WI38 (cell line): ENCODE data around the gene COG4.

Source experiments
- H3K4me3 ChIP-seq: 2 replicates; pipeline ENCODE4 v1.5.1; 2011; ENCODE audit warnings: low read depth, mild to moderate bottlenecking, control low read depth, low read length
- TF ChIP-seq, protein P1 (sequence below): IDR thresholded peaks from 2 replicates; pipeline ENCODE4 v1.5.1; 2012; ENCODE audit warnings: low read depth, mild to moderate bottlenecking, control low read depth, low read length

COG4 gene

DNA sequence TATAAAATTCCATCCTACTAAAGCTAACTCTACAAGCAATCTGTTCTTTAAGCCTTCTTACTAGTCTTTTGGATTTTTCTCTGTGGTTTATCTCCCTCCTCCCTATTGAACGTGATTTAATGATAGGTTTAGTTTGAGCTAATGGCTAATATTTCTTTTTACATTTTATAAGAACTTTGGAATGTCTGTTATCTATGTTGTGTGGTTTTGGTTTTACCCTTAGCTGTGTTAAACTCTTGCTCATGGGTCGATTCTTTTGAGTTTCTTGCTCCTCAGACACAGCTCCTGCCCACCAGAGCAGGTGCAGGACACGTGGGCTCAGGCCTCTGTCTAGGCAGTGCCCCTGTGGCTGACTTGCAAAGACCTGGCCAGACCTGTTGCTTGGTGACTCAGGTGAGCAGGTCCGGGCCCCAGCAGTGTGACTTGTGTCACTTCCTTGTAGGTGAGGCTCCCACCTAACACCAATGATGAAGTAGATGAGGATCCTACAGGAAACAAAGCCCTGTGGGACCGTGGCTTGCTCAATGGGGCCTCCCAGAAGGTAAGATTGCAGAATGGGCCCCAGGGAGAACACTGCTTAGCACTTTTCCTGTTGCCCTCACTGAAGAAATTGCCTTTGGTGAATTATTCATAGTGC is 45.4 kb upstream of the COG4 start:
- TF ChIP-seq, protein P1, sequence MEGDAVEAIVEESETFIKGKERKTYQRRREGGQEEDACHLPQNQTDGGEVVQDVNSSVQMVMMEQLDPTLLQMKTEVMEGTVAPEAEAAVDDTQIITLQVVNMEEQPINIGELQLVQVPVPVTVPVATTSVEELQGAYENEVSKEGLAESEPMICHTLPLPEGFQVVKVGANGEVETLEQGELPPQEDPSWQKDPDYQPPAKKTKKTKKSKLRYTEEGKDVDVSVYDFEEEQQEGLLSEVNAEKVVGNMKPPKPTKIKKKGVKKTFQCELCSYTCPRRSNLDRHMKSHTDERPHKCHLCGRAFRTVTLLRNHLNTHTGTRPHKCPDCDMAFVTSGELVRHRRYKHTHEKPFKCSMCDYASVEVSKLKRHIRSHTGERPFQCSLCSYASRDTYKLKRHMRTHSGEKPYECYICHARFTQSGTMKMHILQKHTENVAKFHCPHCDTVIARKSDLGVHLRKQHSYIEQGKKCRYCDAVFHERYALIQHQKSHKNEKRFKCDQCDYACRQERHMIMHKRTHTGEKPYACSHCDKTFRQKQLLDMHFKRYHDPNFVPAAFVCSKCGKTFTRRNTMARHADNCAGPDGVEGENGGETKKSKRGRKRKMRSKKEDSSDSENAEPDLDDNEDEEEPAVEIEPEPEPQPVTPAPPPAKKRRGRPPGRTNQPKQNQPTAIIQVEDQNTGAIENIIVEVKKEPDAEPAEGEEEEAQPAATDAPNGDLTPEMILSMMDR, result no peak
- no peak overlapping the region for H3K4me3 ChIP-seq

DNA sequence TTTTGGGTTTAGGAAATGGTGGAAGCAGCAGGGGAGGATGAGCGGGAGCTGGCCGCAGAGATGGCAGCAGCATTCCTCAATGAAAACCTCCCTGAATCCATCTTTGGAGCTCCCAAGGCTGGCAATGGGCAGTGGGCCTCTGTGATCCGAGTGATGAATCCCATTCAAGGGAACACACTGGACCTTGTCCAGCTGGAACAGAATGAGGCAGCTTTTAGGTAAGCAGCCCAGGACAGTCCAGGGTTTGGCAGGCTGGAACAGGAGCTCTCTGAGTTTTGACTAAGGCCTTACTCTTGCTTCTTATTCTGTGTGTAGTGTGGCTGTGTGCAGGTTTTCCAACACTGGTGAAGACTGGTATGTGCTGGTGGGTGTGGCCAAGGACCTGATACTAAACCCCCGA is 41.7 kb upstream of the COG4 start:
- TF ChIP-seq, protein P1, result no peak
- no peak overlapping the region for H3K4me3 ChIP-seq

DNA sequence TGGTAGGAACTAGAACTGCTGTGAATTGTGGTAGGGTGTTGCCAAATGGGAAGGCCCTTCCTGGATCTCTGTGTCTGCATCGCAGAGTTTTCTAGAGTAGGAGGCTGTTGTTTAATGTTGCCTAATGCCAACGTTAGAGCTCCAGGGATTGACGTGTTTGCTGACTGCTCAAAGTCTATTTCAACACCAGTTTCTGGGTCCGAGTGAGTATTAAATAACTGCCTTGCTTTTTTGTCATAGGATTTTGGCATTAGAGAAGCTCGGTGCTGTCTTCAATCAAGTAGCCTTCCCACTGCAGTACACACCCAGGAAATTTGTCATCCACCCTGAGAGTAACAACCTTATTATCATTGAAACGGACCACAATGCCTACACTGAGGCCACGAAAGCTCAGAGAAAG is 40.3 kb upstream of the COG4 start:
- TF ChIP-seq, protein P1, result no peak
- H3K4me3 ChIP-seq, result no peak overlapping the region

DNA sequence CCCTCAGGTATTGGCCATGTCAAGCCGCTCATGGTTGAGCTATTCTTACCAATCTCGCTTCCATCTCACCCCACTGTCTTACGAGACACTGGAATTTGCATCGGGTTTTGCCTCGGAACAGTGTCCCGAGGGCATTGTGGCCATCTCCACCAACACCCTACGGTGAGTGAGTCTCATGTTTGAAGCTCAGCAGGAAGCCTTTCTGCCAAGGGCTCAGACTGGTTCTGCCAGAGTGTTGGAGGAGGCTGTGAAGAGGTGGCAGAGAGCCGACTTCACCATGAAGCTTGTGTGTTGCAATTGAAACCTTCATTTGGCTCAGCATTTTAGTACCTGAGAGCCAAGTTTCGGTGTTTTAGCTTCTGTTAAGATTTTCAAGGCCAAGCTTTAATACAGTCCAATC is 38.3 kb upstream of the COG4 start:
- H3K4me3 ChIP-seq, result no peak overlapping the region
- TF ChIP-seq, protein P1, result no peak

DNA sequence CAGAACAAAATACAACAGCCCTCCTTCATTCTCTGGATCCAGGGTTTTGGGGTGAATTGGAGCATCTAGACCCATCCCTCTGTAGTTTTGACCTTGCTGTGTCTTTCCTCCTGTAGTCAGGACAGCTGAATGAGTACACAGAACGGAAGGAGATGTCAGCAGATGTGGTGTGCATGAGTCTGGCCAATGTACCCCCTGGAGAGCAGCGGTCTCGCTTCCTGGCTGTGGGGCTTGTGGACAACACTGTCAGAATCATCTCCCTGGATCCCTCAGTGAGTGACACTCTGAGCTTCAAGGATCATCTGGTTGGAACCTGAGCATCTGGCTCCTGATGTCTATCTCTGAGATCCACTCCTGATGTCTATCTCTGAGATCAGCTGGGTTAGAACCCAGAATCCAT is 32.7 kb upstream of the COG4 start:
- no peak overlapping the region for H3K4me3 ChIP-seq
- TF ChIP-seq, protein P1, result no peak

DNA sequence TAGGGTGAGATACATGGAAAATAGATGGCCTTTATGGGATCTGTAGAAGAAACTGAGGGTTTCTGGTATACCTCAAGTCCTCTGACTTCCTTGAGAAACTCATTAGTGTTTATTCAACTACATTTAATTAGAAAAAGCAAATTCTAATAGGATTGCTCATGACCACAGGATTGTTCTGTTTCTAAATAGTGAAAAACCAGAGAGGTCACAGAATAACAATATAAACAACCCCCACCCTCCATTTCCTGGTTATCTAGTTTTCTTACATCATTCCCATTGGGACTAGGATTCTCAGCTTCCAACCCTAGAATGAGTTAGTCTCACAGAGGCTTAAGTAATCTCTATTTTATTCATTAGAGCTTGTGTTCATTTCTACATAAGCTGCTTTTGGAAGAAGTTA is 30.3 kb upstream of the COG4 start:
- TF ChIP-seq, protein P1, result no peak
- H3K4me3 ChIP-seq, result no peak overlapping the region

DNA sequence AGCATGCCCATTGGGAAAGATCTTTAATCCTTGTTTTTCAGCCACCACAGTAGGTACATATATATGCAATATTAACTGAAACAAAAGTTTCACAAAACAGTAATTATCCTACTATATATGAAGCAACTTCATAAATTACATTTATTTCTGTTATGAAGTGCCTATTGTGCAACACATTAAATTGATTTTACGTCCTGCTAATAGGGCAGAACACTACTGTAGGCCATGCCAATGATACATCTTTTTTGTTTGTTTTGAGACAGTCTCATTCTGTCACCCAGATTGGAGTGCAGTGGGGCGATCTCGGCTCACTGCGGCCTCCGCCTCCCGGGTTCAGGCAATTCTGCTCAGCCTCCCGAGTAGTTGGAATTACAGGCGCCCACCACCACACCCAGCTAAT is 29.3 kb upstream of the COG4 start:
- no peak overlapping the region for H3K4me3 ChIP-seq
- TF ChIP-seq, protein P1, result no peak
